Measurements from ENCODE around the gene LATS2.
A peak's percentile ranks its signal among the peaks of the same experiment; 100 is the strongest.
"Not testable (repeated sequence)": the region's sequence is repeated elsewhere in the genome, so short reads cannot be mapped to it uniquely, and the experiment has no call there.

Gene LATS2

GRCh38 chr13:20989656-20990321, 71.6 kb downstream of the LATS2 start:
- DNase-seq = no peak

GRCh38 chr13:20988909-20989655, 72.3 kb downstream of the LATS2 start:
- DNase-seq = no peak

- no peak for DNase-seq
Observed at GRCh38 chr13:20988033-20988908, 73.1 kb downstream of the LATS2 start.

- no peak for DNase-seq
Observed at GRCh38 chr13:20987599-20987998, 73.8 kb downstream of the LATS2 start.

GRCh38 chr13:20984879-20985278, 76.5 kb downstream of the LATS2 start:
- DNase-seq = no peak

- no peak for DNase-seq
Observed at GRCh38 chr13:20983386-20983785, 78.0 kb downstream of the LATS2 start.

- no peak for DNase-seq
Observed at GRCh38 chr13:20981370-20982095, 79.9 kb downstream of the LATS2 start.

GRCh38 chr13:20980899-20981298, 80.5 kb downstream of the LATS2 start:
- no peak for DNase-seq

- no peak for DNase-seq
Observed at GRCh38 chr13:20980430-20980829, 81.0 kb downstream of the LATS2 start.

- no peak for DNase-seq
Observed at GRCh38 chr13:20977394-20977793, 84.0 kb downstream of the LATS2 start.

- DNase-seq = no peak
Observed at GRCh38 chr13:20974981-20975585, 86.3 kb downstream of the LATS2 start.

- DNase-seq = no peak
Observed at GRCh38 chr13:20973886-20974425, 87.4 kb downstream of the LATS2 start.

GRCh38 chr13:20972731-20973130, 88.7 kb downstream of the LATS2 start:
- no peak for DNase-seq

GRCh38 chr13:20969182-20969581, 92.2 kb downstream of the LATS2 start:
- DNase-seq = no peak

- no peak for DNase-seq
Observed at GRCh38 chr13:20968745-20969144, 92.6 kb downstream of the LATS2 start.

- DNase-seq = no peak
Observed at GRCh38 chr13:20967340-20967739, 94.0 kb downstream of the LATS2 start.

- DNase-seq = no peak
Observed at GRCh38 chr13:20964904-20965303, 96.5 kb downstream of the LATS2 start.

- DNase-seq = not testable (repeated sequence)
Observed at GRCh38 chr13:20961663-20962062, 99.7 kb downstream of the LATS2 start.

- DNase-seq = peak in 1 of 2 experiments; percentile 27
Observed at GRCh38 chr13:20960663-20961309, 100.6 kb downstream of the LATS2 start.

- not testable (repeated sequence) for DNase-seq
Observed at GRCh38 chr13:20957049-20957620, 104.3 kb downstream of the LATS2 start.

GRCh38 chr13:20955496-20955895, 105.9 kb downstream of the LATS2 start:
- no peak for DNase-seq
